ENCODE results near the gene CCL1.
"Not testable (repeated sequence)": the region's sequence is repeated elsewhere in the genome, so short reads cannot be mapped to it uniquely, and the experiment has no call there.

The CCL1 gene

DNA sequence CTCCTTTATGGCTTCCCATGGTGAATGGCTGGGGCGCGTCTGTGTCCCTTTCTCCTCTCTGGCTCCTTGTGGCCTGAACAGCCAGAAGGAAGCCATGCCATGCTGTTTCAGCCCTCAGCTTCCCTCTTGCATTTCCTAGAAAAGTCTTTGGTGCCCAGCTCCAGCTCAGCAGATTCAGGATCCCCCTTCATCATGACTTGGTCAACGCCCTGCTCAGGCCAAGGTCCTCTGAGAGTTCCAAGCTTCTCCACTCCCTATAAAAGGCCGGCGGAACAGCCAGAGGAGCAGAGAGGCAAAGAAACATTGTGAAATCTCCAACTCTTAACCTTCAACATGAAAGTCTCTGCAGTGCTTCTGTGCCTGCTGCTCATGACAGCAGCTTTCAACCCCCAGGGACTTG lies 6.8 kb downstream of the CCL1 start, which contains the start of gene CCL13:
TSS of gene CCL13 (plus strand) at position 287 of the 400 bp plus-strand sequence. CDS start at position 334, 47 bp downstream.
- no peak for DNase-seq

DNA sequence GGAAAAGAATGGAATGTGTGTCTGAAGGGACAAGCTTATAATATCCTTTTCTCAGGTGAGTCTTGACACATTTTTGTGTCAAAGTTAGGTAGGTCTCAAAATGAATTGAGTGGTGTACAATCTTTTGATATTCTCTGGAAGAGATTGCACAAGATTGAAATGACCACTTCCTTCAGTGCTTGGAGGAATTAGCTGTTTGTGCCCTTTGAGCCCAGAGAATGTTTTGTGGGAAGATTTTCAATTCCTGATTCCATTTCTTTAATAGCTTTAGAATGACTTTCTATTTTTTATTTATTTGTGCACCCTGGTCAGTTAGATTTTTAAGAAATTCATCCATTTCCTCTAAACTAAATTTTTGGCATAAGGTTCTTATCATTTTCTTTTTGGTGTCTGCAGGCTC lies 8.4 kb downstream of the CCL1 start:
- DNase-seq, result no peak

DNA sequence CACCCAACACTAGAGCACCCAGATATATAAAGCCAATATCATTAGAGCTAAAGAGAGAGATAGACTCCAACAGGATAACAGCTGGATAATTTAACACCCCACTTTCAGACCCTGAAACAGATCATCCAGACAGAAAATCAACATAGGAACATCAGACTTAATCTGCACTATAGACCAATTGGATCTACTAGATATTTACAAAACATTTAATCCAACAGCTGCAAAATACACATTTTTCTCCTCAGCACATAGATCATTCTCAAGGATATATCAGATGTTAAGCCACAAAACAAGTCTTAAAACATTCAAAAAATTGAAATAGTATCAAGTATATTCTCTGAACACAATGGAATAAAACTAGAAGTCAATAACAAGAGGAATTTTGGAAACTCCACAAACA lies 10.8 kb downstream of the CCL1 start:
- no peak for DNase-seq

DNA sequence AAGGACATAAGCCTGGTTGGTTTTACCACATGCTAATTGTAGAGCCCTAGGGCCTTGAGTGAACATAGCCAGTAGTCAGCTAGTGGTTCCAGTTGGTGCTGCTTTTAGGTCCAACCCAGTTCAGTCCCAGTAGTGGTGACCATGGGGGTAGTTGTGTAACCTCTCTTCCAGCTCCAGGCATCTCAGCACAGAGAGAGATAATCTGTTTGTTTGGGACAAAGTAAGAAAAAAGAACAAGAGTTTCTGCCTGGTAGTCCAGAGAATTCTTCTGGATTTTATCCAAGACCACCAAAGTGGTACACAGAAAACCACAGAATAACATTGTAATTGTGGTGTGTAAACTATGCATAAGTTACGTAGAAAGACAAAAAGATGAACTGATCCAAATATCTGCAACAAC lies 11.9 kb downstream of the CCL1 start:
- no peak for DNase-seq

DNA sequence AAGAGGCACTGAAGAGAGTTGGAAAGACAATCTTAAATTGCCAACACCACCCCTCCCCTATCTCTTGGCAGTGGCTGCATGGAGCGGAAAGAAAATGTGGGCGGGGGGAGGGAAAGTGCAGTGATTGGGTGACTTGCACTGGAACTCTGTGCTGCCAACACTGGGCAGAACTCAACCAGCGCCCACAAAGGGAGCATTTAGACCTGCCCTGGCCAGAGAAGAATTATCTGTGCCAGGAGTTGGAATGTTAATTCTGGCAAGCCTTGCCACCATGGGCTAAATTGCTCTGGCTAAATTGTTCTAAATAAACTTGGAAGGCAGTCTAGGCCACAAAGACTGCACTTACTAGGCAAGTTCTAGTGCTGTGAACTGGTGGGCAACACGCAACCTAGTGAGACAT lies 13.3 kb downstream of the CCL1 start:
- DNase-seq, result no peak

DNA sequence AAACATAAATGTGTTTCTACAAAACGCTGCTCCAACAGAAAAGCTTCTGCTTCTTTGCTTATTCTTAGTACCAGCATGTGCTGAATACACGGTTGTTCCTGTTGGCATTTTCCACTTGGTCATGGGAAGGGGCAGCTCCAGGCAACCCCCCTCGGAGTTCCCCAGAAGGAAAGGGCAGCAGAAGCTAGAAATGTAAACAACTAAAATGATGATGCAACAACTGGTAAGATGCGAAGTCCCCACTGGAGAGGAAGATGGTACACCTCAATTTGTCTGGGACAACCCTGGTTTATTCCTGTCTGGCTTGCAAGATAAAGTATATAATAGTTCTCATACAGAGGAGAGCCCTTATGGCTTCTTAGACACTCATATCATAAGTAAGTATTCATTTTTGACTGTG lies 16.0 kb downstream of the CCL1 start:
- DNase-seq, result no peak

DNA sequence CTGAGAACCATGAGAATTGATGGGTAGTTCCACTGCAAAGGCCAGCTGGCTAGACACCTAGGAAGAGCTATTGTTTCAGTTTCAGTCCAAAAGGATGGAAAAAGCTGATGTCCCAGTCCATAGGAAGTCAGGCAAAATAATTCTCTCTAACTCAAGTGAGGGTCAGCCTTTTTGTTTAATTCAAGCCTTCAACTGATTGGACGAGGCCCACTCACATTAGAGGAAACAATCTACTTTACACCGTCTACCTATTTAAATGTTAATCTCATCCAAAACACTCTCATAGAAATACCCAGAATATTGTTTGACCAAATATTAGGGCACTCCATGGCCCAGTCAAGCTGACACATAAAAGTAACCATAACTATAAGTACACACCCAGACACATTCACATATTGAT lies 21.1 kb downstream of the CCL1 start:
- DNase-seq, result no peak

DNA sequence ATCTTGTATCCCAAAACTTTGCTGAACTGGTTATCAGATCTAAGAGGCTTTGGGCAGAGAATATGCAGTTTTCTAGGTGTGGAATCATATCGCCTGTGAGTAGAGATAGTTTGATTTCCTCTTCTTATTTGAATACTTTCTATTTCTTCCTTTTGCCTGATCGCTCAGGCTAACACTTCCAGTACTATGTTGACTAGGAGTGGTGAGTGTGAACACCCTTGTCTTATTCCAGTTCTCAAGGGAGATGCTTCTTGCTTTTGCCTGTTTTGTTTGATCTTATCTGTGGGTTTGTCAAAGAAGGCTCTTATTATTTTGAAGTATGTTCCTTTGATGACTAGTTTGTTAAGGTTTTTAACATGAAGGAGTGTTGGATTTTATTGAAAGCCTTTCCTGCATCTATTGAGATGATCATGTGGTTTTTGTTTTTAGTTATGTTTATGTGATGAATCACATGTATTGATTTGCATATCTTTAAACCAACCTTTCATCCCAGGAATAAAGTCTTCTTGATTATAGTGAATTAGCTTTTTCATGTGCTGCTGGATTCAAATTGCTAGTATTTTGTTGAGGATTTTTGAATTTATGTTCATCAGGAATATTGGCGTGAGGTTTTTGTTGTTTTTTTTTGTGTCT lies 23.8 kb downstream of the CCL1 start:
- no peak for DNase-seq

DNA sequence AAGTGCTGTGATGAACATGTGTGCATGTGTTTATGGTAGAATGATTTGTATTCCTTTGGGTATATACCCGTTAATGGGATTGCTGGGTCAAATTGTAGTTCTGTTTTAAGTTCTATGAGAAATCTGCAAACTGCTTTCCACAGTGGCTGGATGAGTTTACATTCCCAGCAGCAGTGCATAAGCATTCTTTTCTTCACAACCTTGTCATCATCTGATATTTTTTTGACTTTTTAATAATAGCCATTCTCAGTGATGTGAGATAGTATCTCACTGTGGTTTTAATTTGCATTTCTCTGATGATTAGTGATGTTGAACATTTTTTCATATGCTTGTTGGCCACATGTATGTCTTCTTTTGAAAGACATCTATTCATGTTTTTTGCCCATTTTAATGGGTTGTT lies 25.3 kb downstream of the CCL1 start:
- DNase-seq, result no peak

DNA sequence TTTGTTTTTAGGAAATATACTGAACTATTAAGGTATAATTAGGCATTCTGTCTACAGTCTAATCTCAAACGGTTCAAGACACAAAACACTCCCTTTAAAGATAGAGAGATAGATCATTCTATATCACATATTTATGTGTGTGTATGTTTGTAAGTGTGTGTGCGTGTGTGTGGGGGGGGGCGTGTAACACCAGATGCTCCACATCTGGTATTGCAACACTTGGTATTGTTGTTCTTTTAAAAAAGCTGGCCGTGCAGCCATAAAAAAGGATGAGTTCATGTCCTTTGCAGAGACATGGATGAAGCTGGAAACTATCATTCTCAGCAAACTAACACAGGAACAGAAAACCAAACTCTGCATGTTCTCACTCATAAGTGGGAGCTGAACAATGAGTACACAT lies 35.5 kb downstream of the CCL1 start:
- not testable (repeated sequence) for DNase-seq

DNA sequence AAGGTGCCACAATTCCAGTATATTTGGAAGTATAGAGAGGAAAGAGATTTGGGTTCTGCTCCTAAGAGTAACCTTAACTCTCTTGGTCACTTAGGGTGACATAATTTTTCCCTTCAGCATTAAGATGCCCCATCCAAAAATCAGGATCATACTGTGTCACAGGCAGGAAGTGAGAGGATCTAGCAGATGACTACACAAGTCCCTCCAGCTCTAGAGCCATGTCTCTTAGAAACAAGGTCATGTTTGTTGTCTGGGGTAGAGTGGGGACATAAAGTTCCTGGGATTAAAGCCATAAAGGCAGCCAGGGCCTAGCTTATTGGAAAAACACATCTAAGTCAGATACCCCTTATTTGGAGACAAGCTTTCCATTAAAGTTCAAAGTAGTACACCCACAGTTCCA lies 41.1 kb downstream of the CCL1 start:
- no peak for DNase-seq

DNA sequence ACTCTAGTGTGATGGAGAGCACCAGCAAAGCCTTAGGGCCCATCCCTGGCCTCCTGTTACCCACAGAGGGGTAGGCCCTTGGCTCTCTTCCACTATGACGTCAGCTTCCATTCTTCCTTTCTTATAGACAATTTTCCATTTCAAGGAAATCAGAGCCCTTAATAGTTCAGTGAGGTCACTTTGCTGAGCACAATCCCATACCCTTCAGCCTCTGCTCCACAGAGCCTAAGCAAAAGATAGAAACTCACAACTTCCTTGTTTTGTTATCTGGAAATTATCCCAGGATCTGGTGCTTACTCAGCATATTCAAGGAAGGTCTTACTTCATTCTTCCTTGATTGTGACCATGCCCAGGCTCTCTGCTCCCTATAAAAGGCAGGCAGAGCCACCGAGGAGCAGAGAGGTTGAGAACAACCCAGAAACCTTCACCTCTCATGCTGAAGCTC lies 44.0 kb downstream of the CCL1 start, which contains the start of gene CCL8:
TSS of gene CCL8 (plus strand) at position 397 of the 445 bp plus-strand sequence. CDS start 67 bp downstream, outside the sequence.
- no peak for DNase-seq

DNA sequence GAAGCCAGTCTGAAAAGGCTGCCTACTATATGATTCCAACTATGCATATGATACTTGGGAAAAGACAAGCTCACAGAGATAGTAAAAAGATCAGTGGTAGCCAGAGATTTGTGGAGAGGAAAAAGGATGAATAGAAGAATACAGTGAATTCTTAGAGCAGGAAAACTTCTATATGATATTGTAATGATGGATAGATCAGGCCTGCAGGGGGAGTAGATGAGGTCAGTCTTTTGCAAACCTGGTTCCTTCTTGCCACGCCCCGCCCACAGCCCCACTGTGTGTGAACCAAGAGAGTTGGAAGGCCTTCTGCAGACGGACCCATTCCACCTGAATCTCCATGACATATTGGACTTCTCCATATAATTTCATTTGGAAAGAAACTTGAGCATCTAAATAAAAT lies 44.6 kb downstream of the CCL1 start:
- no peak for DNase-seq

DNA sequence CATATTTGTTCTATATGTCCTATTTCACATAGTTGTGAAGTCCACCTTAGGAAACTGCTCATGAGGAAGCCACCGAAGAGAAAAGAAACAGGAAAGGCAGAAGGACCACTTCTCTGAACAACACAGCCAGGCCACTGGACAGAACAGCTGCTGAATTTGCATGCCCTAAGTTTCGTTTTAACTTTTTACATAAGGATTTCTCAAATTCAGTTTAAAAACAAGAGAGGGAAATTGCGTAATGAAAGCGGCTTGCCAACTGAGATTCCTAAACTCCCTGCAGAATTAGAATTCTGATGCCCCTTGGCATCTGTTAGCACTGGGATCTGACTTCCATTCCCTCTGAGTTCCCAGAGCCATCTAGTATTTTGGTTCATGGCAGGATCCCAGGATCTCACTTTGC lies 48.8 kb downstream of the CCL1 start:
- DNase-seq, result no peak

DNA sequence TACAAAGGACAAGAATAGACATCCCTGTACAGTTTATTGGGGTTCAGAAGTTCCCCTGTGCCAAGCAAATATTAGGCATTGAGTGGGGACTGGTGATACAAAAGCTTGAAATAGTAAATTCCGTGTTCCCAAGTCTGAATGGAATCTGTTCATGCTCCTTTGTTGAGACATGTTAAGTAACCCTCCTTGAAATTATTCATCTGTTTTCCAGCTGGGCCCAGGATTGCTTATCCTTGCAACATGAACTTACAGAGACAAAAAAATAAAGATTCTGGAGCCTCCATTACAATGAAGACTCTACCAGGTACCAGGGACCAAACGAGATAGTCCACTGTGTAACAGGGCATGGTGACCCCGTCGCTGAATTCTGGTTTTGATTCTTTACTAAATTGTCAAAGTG lies 49.9 kb downstream of the CCL1 start:
- no peak for DNase-seq

DNA sequence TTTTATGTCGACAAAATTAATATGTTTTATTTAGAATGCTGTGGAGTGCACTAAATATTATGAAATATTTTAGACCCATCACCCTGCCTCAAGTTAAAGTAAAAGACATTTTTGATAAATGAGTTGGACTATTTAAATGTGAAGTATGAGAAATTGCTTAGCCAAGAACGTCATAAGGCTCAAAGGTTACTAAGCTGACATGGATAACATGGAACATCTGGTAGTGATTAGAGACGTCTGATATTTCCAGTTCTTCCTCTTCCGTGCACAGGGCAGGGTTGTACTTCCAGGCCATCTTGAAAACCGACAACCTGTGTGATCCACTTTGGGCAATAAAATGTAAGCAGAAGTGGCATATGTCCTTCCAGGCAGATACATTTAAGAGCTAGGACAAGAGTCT lies 51.0 kb downstream of the CCL1 start:
- no peak for DNase-seq

DNA sequence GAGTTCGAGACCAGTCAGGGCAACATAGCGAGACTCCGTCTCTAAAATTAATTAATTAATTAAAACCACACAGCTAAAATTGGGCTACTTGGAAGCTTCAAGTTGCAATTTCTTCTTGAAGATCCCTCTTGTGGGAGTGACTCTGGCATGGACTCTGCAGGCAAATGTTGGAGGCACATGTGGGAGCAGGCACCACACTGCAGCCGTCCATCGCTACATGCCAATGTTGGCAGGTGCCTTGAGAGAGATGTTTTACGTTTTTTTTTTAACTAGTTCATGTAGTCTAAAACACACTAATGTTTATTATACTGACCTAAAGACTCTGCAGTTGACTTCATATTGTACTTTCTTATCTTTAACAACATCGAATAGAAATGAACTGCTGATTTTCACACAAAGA lies 51.7 kb downstream of the CCL1 start:
- DNase-seq, result no peak

Data from activated naive CD4-positive, alpha-beta T cell treated with Interleukin-2 at 50 U/mL for 16 hours (primary cell).